ENCODE results near the gene CCDC110. TPM values are rescaled to one million over a fixed set of nuclear protein-coding genes. Genes with fewer than 3 reads are reported as not detected.

Gene CCDC110
- total RNA-seq, 1 donor from 2014 or later: 0.99 TPM

- DNase-seq: no peak
- intact Hi-C loops (cut with micrococcal nuclease): no loop called here
- ATAC-seq: no peak
Measured at GRCh38 chr4:185429660-185430059, 41.9 kb downstream of the CCDC110 start.

GRCh38 chr4:185426960-185427688, 44.4 kb downstream of the CCDC110 start:
- no peak for ATAC-seq
- DNase-seq: no peak
- intact Hi-C loops (cut with micrococcal nuclease): no loop called here

GRCh38 chr4:185425647-185426352, 45.7 kb downstream of the CCDC110 start, which contains the start of gene UFSP2:
UFSP2 (minus strand) TSS chr4:185425964; CDS start chr4:185425868, 96 bp downstream.
- ATAC-seq (peak; percentile 97), DNase-seq (peak; percentile 94)
- intact Hi-C loops (cut with micrococcal nuclease): no loop called here

- intact Hi-C loops (cut with micrococcal nuclease): no loop called here
- no peak for DNase-seq
- ATAC-seq: peak; percentile 57
Measured at GRCh38 chr4:185424905-185425646, 46.5 kb downstream of the CCDC110 start.

- intact Hi-C loops (cut with micrococcal nuclease): no loop called here
- ATAC-seq: no peak
- no peak for DNase-seq
Measured at GRCh38 chr4:185421366-185422124, 50.0 kb downstream of the CCDC110 start.

- DNase-seq (no peak), ATAC-seq (peak; percentile 78)
- intact Hi-C loops (cut with micrococcal nuclease): no loop called here
Measured at GRCh38 chr4:185416955-185417354, 54.6 kb downstream of the CCDC110 start.

- DNase-seq: no peak
- ATAC-seq: no peak
- intact Hi-C loops (cut with micrococcal nuclease): no loop called here
Measured at GRCh38 chr4:185412412-185412811, 59.1 kb downstream of the CCDC110 start.

- intact Hi-C loops (cut with micrococcal nuclease): no loop called here
- DNase-seq (no peak), ATAC-seq (no peak)
Measured at GRCh38 chr4:185411849-185412248, 59.7 kb downstream of the CCDC110 start.

GRCh38 chr4:185408432-185408831, 63.1 kb downstream of the CCDC110 start:
- ATAC-seq (no peak), DNase-seq (no peak)
- intact Hi-C loops (cut with micrococcal nuclease): no loop called here

- DNase-seq (no peak), ATAC-seq (no peak)
- intact Hi-C loops (cut with micrococcal nuclease): no loop called here
Measured at GRCh38 chr4:185405296-185405999, 66.1 kb downstream of the CCDC110 start.

GRCh38 chr4:185404031-185404430, 67.5 kb downstream of the CCDC110 start:
- intact Hi-C loops (cut with micrococcal nuclease): no loop called here
- ATAC-seq (no peak), DNase-seq (no peak)

- intact Hi-C loops (cut with micrococcal nuclease): no loop called here
- ATAC-seq (no peak), DNase-seq (no peak)
Measured at GRCh38 chr4:185399466-185399865, 72.1 kb downstream of the CCDC110 start.

GRCh38 chr4:185398618-185399017, 72.9 kb downstream of the CCDC110 start:
- no peak for ATAC-seq
- DNase-seq: no peak
- intact Hi-C loops (cut with micrococcal nuclease): no loop called here

GRCh38 chr4:185396724-185397385, 74.7 kb downstream of the CCDC110 start, which contains the start of gene ANKRD37:
ANKRD37 (plus strand) TSS chr4:185396841; CDS start chr4:185396924, 83 bp downstream.
- peak; percentile 32 for ATAC-seq
- intact Hi-C loops (cut with micrococcal nuclease): no loop called here
- peak; percentile 56 for DNase-seq

- peak; percentile 97 for ATAC-seq
- peak; percentile 99 for DNase-seq
- intact Hi-C loops (cut with micrococcal nuclease): no loop called here
Measured at GRCh38 chr4:185395956-185396723, 75.4 kb downstream of the CCDC110 start.

- intact Hi-C loops (cut with micrococcal nuclease): no loop called here
Measured at GRCh38 chr4:185395238-185395955, 76.1 kb downstream of the CCDC110 start, which contains the start of gene LRP2BP. LRP2BP (minus strand) TSS chr4:185395924; CDS start chr4:185378186, 17,738 bp downstream.

More at GRCh38 chr4:185395238-185395955, 76.1 kb downstream of the CCDC110 start, which contains the start of gene LRP2BP:
- DNase-seq (no peak), ATAC-seq (no peak)

Measured in left ventricle myocardium superior (tissue), 1 donor.